Measurements from ENCODE around the gene PLOD3.
A peak's percentile ranks its signal among the peaks of the same experiment; 100 is the strongest.

The PLOD3 gene

DNA sequence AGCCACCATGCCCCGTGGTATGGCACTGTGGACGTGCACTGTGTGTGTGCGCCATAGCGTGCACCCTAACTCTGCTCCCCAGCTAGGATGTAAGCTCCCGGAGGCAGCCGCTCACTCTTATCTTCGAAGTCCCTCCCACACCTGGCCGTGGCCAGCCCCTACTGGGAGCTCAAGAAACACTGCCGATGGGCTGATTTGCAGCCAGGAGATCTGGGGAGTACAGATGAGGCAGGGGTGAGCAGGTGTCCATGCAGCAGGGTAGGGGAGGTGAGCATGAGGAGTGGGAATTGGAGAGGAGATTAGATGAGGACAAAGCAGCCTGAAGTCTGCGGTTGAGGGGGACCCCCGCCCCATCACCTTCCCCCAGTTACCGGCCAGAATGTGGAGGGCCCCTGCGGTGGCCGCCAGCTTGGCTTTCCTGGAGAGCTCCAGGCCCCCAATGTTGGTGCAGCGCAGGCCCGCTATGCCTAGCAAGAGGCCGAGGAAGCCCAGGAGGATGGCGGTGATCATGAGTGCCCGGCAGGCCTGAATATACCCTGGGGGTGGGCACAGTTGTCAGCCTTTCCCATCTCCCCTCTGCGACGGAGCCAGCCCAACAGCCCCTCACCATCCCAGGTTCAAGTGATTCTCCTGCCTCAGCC, 16.6 kb upstream of the PLOD3 start:
- Mint-ChIP-seq H3K4me1 (peaks cover 2% of the 10 kb centered on the region), H3K4me3 (no peak overlapping the region), H3K27me3 (no peaks in the 10 kb centered on the region), H3K9me3 (no peaks in the 10 kb centered on the region), H3K36me3 (peaks cover 10% of the 10 kb centered on the region), H3K27ac (no peak overlapping the region)
- ATAC-seq (ENCODE audit: low read depth) (no peak), DNase-seq (ENCODE audit: low spot score in 2 of 2) (no peak)

GRCh38 chr7:101232141-101232850, 14.9 kb upstream of the PLOD3 start:
- no peak overlapping the region for H3K27ac Mint-ChIP-seq
- ATAC-seq (ENCODE audit: low read depth) = no peak

GRCh38 chr7:101231644-101232043, 14.3 kb upstream of the PLOD3 start:
- H3K27ac Mint-ChIP-seq = no peak overlapping the region
- no peaks in the 10 kb centered on the region for H3K27me3 Mint-ChIP-seq
- no peak overlapping the region for H3K4me3 Mint-ChIP-seq
- H3K9me3 Mint-ChIP-seq = no peaks in the 10 kb centered on the region
- ATAC-seq (ENCODE audit: low read depth) = no peak
- H3K36me3 Mint-ChIP-seq = peaks cover 6% of the 10 kb centered on the region
- no peak for DNase-seq (ENCODE audit: low spot score in 2 of 2)
- peaks cover 2% of the 10 kb centered on the region for H3K4me1 Mint-ChIP-seq

More at GRCh38 chr7:101232141-101232850, 14.9 kb upstream of the PLOD3 start:
- Mint-ChIP-seq H3K4me3 (no peak overlapping the region), H3K9me3 (no peaks in the 10 kb centered on the region), H3K27me3 (no peaks in the 10 kb centered on the region), H3K4me1 (peaks cover 2% of the 10 kb centered on the region), H3K36me3 (peaks cover 6% of the 10 kb centered on the region)
- DNase-seq (ENCODE audit: low spot score in 2 of 2) = no peak

DNA sequence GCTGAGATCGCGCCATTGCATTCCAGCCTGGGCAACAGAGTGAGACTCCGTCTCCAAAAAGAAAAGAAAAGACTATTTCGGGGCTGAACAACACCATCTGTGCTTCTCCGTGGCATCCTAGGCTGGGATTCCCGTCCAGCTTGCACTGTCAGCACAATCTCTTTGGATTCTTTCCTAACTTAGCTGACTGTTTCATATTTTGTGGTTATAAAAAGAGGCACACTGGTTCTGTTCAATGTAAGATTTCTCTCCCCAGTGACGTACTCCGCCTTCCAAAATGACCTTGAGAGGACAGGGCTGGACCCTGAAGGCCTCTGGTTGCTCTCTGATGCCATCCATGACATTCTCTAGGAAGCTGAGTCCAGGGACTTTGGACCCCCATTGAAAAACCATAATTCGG, 9.3 kb upstream of the PLOD3 start:
- H3K36me3 Mint-ChIP-seq = peaks cover 20% of the 10 kb centered on the region
- H3K9me3 Mint-ChIP-seq = no peaks in the 10 kb centered on the region
- no peak overlapping the region for H3K27ac Mint-ChIP-seq

GRCh38 chr7:101225650-101226049, 8.3 kb upstream of the PLOD3 start:
- DNase-seq (ENCODE audit: low spot score in 2 of 2) (no peak), ATAC-seq (ENCODE audit: low read depth) (no peak)
- no peak overlapping the region for H3K27ac Mint-ChIP-seq
- H3K4me3 Mint-ChIP-seq = no peak overlapping the region
- H3K36me3 Mint-ChIP-seq = peaks cover 20% of the 10 kb centered on the region
- H3K9me3 Mint-ChIP-seq = no peaks in the 10 kb centered on the region
- no peaks in the 10 kb centered on the region for H3K27me3 Mint-ChIP-seq
- H3K4me1 Mint-ChIP-seq = peaks cover 8% of the 10 kb centered on the region

More for the DNA sequence above, 9.3 kb upstream of the PLOD3 start:
- H3K27me3 Mint-ChIP-seq = no peaks in the 10 kb centered on the region
- DNase-seq (ENCODE audit: low spot score in 2 of 2) (no peak), ATAC-seq (ENCODE audit: low read depth) (no peak)
- H3K4me3 Mint-ChIP-seq = no peak overlapping the region
- peaks cover 6% of the 10 kb centered on the region for H3K4me1 Mint-ChIP-seq

DNA sequence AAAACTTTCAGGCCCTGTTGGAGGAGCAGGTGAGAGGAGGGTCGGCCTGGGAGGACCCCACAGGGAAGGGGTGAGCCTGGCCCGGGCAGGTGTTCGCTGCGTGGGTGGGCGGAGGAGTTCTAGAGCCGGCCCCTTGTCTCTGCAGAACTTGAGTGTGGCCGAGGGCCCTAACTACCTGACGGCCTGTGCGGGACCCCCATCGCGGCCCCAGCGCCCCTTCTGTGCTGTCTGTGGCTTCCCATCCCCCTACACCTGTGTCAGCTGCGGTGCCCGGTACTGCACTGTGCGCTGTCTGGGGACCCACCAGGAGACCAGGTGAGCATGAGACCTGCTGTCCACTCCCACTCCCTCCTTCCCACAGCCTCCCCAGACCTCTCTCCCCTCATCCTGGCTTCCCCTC, 6.1 kb upstream of the PLOD3 start:
- Mint-ChIP-seq H3K27ac (no peak overlapping the region), H3K4me1 (peaks cover 15% of the 10 kb centered on the region), H3K9me3 (no peaks in the 10 kb centered on the region), H3K36me3 (peaks cover 18% of the 10 kb centered on the region), H3K4me3 (no peak overlapping the region), H3K27me3 (no peaks in the 10 kb centered on the region)
- ATAC-seq (ENCODE audit: low read depth) (no peak), DNase-seq (ENCODE audit: low spot score in 2 of 2) (no peak)

- Mint-ChIP-seq H3K36me3 (peaks cover 17% of the 10 kb centered on the region), H3K27ac (no peak overlapping the region), H3K4me1 (peaks cover 17% of the 10 kb centered on the region), H3K4me3 (no peak overlapping the region), H3K9me3 (no peaks in the 10 kb centered on the region), H3K27me3 (no peaks in the 10 kb centered on the region)
- DNase-seq (ENCODE audit: low spot score in 2 of 2) = no peak
- no peak for ATAC-seq (ENCODE audit: low read depth)
These were observed 5.0 kb upstream of the PLOD3 start for GRCh38 chr7:101222275-101222830.

- Mint-ChIP-seq H3K4me3 (no peak overlapping the region), H3K9me3 (no peaks in the 10 kb centered on the region), H3K27me3 (no peaks in the 10 kb centered on the region), H3K4me1 (peaks cover 23% of the 10 kb centered on the region), H3K27ac (no peak overlapping the region), H3K36me3 (peaks cover 18% of the 10 kb centered on the region)
- no peak for ATAC-seq (ENCODE audit: low read depth)
- no peak for DNase-seq (ENCODE audit: low spot score in 2 of 2)
These were observed 2.9 kb upstream of the PLOD3 start for GRCh38 chr7:101220295-101220694.

GRCh38 chr7:101218236-101219125, 1.1 kb upstream of the PLOD3 start:
- ATAC-seq (ENCODE audit: low read depth) (no peak), DNase-seq (ENCODE audit: low spot score in 2 of 2) (no peak)
- Mint-ChIP-seq H3K4me3 (peak overlapping the region; percentile 96), H3K4me1 (peaks cover 23% of the 10 kb centered on the region), H3K27ac (peak overlapping the region; percentile 93), H3K27me3 (no peaks in the 10 kb centered on the region), H3K36me3 (peaks cover 15% of the 10 kb centered on the region), H3K9me3 (no peaks in the 10 kb centered on the region)

DNA sequence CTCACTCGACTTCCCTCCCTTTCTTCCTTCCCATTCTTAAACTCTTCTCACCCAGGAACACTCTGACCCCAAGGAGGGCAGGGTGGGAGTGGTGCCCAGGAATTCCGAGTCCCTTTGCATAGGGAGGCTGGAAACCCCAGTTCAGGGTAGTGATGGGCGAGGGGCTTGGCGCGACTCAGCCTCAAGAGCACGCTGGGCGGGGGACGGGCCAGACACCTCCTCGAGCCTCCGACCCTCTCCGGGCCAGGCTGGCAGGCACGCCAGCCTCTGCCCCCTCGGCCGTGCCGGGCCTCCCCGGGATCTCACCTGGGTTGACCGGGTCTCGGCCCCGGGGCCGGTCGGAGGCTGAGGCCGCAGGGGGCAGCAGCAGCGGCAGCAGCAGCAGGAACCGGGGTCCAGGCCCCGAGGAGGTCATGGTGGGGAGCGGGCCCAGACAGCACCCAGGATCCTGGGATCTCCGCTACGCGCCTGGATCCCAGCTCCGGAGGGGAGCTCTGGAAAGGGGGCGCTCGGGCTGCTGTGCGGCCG, 457 bp downstream of the PLOD3 start:
- Mint-ChIP-seq H3K4me1 (peaks cover 20% of the 10 kb centered on the region), H3K27ac (peak overlapping the region; percentile 93), H3K4me3 (peak overlapping the region; percentile 96), H3K27me3 (no peaks in the 10 kb centered on the region), H3K9me3 (no peaks in the 10 kb centered on the region), H3K36me3 (peaks cover 10% of the 10 kb centered on the region)
- ATAC-seq (ENCODE audit: low read depth) (no peak), DNase-seq (ENCODE audit: low spot score in 2 of 2) (no peak)

DNA sequence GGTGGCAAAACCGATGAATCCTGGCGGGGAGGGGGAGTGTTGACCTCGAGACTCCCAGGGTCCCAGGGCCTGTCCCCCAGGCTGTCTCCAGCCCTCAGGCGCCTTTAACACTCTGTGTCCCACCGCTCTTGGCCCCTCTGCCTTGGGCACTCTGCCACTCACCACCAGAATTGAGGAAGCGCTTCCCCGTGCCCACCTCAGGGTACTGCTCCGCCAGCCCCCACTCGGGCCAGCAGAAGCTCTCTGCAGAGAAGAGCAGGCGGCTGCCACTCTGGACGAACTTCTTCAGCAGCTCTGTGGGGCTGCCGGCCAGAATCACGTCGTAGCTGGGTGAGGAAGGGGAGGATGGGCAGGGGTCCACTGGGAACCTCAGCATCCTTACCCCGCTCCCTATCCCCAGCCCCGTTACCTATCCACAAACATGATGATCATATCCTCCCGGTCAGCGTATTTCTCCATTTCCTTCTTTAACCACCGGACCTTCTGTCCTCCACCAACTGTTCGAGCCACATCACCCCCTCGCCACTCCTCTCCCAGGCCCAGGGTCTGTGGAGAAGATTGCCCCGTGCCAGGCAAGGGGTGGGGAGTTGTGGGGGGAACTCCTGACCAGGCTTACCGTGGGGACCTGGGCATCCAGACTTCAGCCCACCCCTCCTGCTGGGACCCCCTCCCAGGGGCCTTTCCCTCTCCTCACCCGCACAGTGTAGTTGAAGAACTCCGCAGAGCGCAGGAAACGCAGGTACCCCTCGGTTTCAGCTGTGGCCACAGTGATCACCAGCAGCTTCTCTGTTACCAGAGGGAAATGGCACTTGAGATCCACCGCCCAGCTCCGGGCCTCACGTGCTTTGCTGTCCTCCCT, 1.2 kb downstream of the PLOD3 start:
- Mint-ChIP-seq H3K4me3 (peak overlapping the region; percentile 96), H3K27me3 (no peaks in the 10 kb centered on the region), H3K4me1 (peaks cover 16% of the 10 kb centered on the region), H3K36me3 (peaks cover 6% of the 10 kb centered on the region), H3K27ac (no peak overlapping the region), H3K9me3 (no peaks in the 10 kb centered on the region)
- ATAC-seq (ENCODE audit: low read depth) (no peak), DNase-seq (ENCODE audit: low spot score in 2 of 2) (no peak)

GRCh38 chr7:101212014-101212413, 5.4 kb downstream of the PLOD3 start:
- Mint-ChIP-seq H3K27ac (no peak overlapping the region), H3K9me3 (no peaks in the 10 kb centered on the region), H3K4me3 (no peak overlapping the region), H3K36me3 (peaks cover 13% of the 10 kb centered on the region), H3K27me3 (no peaks in the 10 kb centered on the region), H3K4me1 (peaks cover 9% of the 10 kb centered on the region)
- DNase-seq (ENCODE audit: low spot score in 2 of 2) (no peak), ATAC-seq (ENCODE audit: low read depth) (no peak)

DNA sequence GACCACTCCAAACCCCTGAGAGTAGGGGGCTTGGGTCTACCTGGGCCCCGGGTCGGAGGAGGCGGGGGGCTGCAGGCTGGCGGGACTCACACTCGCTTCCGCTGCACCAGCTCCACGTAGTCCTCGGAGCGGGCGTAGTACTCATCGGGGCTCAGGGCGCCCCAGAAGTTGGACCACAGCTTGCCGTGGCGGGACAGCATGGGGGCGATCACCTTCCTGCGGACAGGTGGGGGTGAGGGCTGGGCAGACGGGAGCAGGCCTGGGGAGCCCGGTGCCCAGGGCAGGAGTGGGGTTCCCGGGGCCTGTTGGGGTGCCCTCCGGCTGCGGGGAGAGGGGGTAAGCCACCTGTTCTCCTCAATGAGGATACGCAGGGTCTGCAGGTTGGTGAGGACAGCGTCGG, 5.9 kb downstream of the PLOD3 start:
- no peak for DNase-seq (ENCODE audit: low spot score in 2 of 2)
- Mint-ChIP-seq H3K4me1 (peaks cover 6% of the 10 kb centered on the region), H3K27me3 (no peaks in the 10 kb centered on the region), H3K4me3 (no peak overlapping the region), H3K36me3 (peaks cover 15% of the 10 kb centered on the region), H3K9me3 (no peaks in the 10 kb centered on the region), H3K27ac (no peak overlapping the region)
- no peak for ATAC-seq (ENCODE audit: low read depth)

All from memory B cell (primary cell).